HG02943 (cell line): ENCODE measurements around the gene CCER1.

Experiments
- ATAC-seq: cut with Tn5 transposase; IDR thresholded peaks from one replicate; pipeline ENCODE4 v1.9.1; 2021; ENCODE audit warnings: mild to moderate bottlenecking, low read depth, moderate library complexity; ENCODE audit not compliant: unreplicated experiment

The CCER1 gene

DNA sequence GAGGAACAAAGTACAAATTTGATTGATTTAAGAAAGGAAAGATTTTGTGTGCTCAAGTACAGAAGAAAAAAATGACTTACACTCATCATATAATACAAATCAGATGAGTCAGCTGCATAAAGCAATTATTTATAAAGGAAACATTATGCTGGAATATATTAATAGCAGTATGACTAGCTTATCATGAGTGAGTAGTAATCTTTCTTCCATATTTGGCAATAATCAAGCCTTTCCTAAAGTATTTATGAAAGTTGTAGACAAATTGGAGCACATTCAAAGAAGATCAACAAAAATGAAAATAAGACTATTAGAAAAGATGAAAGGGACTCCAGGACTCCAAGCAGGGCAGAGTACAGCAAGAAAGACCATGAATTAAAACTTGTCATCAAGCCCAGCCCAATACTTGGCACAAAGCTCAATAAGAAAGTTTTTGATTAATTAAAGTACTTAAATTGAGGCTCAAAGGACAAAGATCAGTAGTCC lies 32.8 kb downstream of the CCER1 start:
- no peak for ATAC-seq

DNA sequence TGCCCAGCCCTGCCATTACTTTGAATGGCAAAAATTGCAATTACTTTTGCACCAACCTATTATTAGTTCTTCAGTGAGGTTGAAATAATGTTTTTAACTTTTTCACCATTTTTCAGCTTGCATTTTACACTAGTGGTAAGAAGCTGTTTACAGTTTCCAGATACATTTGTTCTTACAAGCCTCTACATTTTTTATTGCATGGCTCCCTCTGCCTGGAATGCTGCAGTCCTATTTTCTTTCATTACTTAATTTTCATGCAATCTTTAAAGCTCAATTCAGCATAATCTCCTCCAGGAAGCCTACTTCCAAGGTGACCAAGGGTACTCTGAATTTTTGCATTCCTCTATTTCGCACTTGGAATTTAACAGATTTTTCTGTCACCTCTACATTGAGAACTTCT lies 33.4 kb downstream of the CCER1 start:
- ATAC-seq: no peak

DNA sequence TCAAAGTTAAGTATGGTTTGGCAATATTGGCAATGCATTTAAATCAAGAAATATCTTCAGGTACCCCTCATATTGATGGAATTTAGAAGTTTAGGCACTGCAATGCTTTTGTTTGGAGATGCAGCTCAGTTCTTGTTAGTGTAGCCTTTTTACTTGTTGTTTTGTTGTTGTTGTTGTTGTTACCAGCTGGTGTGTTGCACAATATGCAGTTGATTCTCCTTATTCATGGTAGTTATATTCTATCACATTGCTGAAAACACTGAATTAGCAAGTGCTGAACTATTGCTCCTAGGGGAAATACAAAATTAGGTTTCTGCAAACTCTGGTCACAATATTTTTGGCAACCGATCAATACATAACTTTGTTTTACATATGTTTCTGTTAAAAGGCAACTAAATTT lies 34.8 kb downstream of the CCER1 start:
- ATAC-seq: no peak

DNA sequence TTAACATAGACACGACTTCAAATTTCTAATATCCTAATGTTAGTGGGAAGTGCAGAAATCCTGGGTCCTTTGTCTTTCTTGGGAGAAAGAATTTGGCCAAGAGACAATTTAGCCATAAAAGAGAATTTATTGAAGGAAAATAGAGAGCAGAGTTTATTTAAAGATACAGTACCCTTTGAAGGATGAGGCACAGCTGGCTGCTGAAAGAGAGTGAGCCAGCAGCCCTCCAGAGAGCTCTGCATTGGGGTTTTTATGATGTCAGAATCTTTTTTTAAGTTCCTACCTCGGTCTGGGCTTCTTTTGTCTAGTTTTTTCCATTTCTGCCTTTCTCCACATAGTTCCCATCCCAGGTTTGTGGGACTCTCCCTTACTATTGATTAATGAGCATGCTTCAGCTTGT lies 37.5 kb downstream of the CCER1 start:
- no peak for ATAC-seq

DNA sequence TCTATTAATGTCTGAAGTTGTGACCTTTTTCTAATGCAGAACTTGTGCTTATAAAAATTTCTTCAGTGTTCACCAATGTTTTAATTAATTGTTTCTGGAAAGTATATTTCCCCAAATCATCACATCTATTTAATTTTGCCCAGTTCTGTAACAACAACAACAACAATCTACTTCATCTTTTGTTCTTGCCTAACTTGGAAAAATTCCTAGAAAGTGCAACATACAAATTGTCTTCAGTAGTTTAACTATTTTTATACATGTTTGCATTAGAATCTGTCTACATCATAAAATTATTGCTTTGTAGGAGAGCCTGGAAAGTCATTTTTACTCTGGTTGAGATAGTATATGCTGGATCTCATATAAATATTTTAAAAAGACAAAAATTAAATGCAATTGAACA lies 38.5 kb downstream of the CCER1 start:
- no peak for ATAC-seq

DNA sequence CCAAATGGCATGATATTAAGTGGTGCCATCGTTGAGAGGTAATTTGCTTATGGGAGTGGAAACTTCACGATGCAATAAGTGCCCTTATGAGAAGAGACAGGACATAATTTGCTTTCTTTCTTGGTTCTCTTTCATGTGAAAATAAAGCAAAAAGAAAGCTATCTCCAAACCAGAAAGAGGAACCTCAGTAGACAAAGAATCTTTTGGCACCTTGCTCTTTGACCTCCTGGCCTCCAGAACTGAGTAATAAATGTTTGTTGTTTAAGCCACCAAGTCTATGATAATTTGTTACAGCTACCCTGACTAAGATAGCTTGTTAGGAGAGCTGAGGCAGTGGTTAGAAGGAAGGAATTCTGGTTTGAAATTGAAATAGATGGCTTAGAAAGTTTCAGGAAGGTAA lies 39.6 kb downstream of the CCER1 start:
- no peak for ATAC-seq

DNA sequence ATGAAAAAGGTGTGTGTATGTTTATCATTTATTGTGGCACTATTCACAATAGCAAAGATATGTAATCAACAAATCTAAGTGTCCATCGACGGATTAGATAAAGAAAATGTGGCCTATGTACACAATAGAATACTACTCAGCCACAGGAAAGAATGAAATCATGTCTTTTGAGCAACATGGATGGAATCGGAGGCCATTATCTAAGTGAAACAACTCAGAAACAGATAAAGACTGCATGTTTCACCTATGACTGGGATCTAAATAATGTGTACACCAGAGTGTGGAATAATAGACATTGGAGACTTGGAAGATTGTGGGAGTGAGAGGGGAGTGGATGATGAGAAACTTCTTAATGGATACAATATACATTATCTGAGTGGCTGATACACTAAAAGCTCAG lies 44.0 kb downstream of the CCER1 start:
- ATAC-seq: no peak

DNA sequence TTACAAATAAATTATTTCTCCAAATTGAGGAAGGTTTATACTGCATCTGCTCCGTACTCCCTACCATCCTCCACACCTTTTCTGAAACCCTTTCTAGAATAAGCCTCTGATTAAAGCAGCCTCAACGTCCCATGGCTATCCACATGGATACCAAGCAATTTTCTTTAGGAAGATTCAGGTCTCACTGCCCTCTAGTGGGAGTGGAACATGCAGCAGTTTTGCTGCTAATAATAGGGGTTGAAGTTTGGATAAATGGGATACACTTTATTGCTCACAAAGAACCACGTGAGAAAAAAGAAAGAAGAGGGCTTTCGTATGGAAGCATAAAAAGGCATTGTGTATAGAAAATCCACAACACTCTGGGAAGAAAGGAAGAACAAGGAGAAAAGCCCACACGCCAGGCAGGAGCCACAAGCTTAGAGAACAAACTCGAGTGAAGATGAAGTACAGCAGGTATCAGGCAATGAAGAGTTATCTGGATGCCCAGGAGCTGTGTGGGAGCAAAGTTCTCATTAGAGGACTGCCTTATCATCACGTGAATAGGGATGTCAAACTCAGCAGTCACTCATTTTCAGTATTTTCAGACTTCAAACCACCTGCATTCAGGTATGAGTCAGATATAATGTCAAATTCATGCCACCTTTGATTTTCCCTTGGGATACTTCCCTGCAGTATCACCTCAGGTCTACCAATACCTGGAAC lies 45.8 kb downstream of the CCER1 start:
- ATAC-seq: no peak

DNA sequence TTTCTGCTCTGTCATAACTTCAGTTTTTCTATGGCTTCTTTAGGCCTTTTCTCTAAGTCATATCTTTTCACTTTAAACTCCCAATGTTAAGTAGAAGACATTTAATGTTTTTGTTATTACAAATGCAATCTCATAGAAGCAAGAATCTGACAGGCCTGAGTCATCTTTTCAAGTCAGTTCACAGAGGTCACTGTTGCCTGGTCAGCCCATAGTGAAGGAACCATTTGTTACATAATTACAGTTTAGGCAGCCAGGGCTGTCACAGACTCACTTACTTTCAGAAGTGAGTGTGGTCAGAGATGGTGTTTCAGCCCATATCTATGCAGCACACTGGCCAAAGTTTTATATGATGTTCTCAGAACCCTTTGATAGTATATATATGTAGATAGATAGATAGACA lies 46.5 kb downstream of the CCER1 start:
- ATAC-seq: no peak

DNA sequence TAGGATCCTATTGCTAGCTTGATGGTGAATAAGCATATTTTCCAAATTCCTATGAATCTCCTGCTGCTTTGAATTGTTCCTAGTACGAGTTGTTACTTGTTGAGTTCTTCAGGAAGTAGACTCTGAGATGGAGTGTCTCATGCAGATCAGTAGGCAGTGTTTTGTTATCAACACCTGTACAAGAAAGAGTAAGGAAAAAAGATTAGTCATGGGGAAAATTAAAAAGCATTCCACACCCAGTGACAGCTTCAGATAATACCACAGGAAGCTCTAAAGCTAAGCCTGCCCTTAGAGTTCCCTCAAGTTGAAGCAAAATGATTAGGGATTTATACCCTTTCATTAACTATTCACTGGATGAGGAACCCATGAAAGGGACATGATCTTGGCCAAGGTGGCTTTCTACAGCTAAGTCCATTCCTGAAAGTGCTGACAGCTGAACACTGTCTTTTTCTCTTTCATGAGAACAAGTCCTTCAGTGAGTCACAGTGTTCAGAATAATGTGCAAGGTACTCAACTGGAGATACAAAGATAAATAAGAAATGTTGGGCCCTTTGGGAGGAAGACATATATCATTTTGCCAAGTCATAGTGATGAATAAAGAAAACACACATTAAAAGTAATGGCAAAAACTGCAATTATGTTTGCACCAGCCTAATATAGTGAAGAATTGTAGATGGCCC lies 49.1 kb downstream of the CCER1 start:
- ATAC-seq: no peak

DNA sequence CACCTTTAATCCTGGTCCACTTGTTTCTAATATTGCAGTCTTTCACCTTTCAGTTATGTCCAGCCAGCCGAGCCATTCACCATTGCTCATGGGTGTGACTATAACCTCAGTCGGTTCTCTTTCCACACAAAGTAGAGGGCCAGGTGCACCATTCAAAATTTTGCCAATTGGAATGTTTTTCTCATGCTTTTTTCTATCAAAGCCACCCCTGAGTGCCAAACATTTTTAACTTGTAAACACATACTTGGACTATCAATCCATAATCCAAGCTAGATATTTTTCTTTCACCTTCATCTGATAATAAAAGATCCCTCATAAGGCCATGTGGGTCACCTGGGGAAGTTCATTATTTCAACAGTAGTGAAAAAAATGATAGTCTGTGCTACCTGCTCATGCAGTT lies 52.4 kb downstream of the CCER1 start:
- no peak for ATAC-seq
